Activated T-cell treated with anti-CD3 and anti-CD28 coated beads for 24 hours (primary cell): Measurements from ENCODE around the gene CCDC70.
"Not testable (repeated sequence)": the region's sequence is repeated elsewhere in the genome, so short reads cannot be mapped to it uniquely, and the experiment has no call there.

Experiments
- DNase-seq: peaks from one replicate; pipeline ENCODE4 v3.0.0-alpha.2; 2020; ENCODE audit warnings: low read depth

Gene CCDC70

DNA sequence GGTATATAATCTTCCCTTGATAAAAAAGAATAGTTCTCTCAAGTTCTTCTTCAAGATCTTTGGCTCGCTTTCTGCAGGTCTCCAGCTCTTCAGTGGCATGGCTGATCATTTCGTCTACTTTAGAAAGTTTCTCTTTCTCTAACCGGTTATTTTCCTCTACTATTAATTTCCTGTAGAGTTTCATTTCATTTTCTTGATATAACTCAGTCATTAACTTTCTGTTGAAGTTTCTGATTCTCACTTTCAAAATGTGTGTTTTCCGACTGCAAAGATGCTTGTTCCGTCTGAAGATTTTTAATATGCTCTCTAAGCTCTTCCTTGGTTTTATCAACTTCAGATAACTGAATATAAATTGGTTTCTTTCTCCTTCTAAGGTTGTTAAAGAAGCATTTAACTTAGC is 47.5 kb downstream of the CCDC70 start:
- not testable (repeated sequence) for DNase-seq

DNA sequence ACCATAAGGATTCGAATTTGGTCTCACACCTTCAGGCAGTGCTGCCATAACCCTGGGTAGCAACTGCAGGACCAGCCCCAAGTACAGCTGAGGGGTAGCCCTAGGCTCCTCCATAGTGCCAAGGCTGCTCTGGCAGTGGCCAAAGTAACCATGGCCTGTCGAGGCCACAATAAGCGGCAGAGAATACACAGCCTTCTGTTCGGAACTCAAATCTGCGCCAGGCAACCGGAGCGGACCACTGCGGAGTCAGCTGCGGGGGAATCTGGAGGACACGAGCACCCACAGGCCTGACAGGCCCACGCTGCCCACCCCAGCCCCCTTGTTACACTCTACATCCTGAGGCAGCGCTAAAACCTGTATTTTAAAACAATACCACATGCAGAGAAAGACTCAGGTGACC is 48.7 kb downstream of the CCDC70 start:
- DNase-seq, result no peak

DNA sequence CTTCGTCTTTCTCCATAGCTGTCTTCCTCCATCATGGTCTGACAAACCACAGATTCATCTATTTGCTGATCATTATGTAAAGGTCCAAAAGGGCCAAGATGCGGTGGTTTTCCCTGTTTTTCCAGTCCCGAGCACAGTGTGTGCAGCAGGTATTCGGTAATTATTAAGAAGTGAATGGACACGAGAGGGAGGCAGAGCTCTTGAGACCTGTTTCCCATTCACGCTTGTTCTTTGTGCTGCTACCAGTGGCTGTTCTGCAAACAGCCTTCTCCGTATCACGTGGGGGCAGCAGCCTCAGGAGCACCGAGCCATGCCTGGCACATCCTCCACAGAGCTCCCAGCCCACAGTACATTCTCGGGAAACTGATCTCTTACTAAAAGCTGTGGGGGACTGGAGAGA is 50.3 kb downstream of the CCDC70 start:
- no peak for DNase-seq

DNA sequence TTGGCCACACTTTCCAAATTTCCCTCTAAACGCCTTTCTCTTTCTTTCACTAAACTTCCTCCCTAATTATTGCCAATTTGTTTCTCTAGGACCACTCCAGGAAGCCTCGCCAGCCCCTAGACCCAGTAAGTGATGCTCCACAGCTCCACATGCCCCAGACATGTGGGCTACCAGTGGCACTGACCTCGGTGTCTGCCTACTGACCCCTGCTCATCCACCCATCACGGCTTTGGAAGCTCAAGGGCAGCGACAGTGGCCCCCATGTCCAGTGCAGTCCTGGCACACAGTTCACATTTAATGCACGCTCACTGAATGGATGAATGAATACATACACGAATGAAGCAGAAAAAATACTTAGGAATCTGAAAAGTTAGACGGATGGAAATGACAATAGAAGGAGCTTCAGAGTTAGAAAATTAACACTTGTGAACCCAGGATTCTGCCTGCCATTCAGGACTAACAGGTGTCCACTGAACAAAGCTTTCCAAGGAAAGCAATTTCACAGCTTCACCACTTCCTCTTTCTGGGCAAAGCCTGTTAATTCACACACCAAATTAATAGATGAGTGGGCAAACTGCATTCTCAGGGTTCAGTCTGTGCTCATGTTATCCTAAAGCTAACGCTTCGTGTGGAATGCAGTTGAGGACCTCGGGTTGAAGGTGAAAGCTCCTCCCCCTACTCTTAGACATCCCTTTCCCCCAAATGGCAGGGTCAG is 50.9 kb downstream of the CCDC70 start:
- DNase-seq, result no peak

DNA sequence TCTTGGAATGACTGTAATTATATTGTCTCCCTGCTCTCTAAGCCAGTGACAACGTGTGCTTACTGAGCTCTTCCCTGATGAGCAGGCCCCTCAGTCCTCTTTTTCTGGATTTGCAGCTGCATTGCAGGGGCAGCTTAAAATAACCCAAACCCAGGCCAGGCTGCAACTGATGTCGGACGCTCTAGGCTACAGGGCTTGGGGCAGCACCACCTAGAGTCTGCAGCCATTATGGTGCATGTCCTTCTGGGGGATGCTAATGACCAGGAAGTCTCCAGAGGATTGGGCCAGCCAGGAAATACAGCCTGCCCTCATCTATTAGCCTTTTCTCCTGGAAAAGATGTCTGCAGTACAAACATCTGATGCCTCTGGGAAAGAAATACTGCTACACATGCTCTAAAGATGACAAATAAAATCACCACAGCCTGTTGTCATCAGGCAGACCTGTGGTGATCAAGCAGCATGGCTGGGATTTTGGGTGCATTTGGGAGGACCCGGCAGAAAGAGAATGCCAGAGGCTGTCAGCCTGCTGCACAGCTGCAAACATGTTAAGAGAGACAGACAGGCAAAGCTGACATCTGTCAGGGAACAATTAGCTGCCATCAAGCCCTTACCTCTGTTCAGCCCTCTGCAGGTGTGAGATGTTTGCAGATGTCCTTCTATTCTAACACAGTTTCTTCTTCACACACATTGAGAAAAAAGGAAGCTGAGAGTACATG is 51.8 kb downstream of the CCDC70 start:
- no peak for DNase-seq

DNA sequence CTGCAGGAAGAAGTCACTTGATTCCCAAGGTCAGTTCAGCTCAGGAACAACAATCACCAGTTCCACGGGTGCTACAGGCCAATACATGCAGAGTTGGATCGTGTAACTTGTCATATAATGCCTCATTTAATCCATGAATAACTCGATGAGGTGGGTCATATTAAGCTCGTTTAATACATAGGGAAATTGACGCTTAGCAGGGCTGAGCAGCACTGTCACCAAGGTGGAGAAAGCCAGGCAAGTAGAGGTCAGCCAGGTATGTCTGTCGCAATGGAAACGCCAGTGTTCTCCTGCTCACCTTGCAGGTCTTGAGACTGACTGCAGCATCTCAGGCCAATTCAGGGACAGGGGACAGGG is 52.3 kb downstream of the CCDC70 start:
- DNase-seq, result no peak
